ENCODE data around the gene POLR2E. TPM values are rescaled to one million over a fixed set of nuclear protein-coding genes. Genes with fewer than 3 reads are reported as not detected.
A peak's percentile ranks its signal among the peaks of the same experiment; 100 is the strongest.

The POLR2E gene
- total RNA-seq, 1 experiment from 2014 or later = 261 TPM

DNA sequence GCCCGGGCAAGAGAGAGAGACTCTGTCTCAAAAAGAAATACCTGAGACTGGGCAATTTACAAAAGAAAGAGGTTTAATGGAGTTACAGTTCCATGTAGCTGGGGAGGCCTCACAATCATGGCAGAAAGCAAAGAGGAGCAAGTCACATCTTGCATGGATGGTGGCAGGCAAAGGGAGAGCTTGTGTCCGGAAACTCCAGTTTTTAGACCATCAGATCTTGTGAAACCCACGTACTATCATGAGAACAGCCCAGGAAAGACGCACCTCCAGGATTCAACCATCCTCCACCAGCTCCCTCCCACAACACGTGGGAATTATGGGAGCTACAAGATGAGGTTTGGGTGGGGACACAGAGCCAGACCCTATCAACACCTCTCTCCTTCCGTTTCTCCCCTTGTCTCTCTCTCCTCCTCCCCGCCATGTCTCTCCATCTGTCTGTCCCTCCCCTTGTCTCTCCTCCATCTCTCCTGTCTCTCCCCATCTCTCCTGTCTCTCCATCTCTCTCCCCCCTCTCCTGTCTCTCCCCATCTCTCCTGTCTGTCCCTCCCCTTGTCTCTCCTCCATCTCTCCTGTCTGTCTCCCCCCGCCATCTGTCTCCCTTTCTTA, 10.0 kb downstream of the POLR2E start:
- TF ChIP-seq, protein P1, sequence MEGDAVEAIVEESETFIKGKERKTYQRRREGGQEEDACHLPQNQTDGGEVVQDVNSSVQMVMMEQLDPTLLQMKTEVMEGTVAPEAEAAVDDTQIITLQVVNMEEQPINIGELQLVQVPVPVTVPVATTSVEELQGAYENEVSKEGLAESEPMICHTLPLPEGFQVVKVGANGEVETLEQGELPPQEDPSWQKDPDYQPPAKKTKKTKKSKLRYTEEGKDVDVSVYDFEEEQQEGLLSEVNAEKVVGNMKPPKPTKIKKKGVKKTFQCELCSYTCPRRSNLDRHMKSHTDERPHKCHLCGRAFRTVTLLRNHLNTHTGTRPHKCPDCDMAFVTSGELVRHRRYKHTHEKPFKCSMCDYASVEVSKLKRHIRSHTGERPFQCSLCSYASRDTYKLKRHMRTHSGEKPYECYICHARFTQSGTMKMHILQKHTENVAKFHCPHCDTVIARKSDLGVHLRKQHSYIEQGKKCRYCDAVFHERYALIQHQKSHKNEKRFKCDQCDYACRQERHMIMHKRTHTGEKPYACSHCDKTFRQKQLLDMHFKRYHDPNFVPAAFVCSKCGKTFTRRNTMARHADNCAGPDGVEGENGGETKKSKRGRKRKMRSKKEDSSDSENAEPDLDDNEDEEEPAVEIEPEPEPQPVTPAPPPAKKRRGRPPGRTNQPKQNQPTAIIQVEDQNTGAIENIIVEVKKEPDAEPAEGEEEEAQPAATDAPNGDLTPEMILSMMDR (conservative IDR thresholded peaks at IDR 0.05) = no peak
- Histone ChIP-seq H2BK12ac (ENCODE audit: insufficient read length, low read depth, low read length) (no peak overlapping the region), H4K8ac (replicated peaks; ENCODE audit: insufficient read length, low read depth, low read length) (no peak overlapping the region), H3K56ac (ENCODE audit: insufficient read length, low read depth, low read length) (no peak overlapping the region), H3K27ac (ENCODE audit: insufficient read length, low read depth, low read length) (no peak overlapping the region), H3K79me2 (ENCODE audit: insufficient read depth, low read length) (no peaks in the 10 kb centered on the region), H3K4ac (ENCODE audit: low read depth, low read length) (no peak overlapping the region), H3K23ac (ENCODE audit: insufficient read length, low read depth, low read length) (no peak overlapping the region), H2BK120ac (ENCODE audit: low read depth, low read length, poor library complexity, severe bottlenecking) (no peak overlapping the region), H2AFZ (ENCODE audit: low read length) (no peak overlapping the region), H3T11ph (ENCODE audit: low read length) (no peak overlapping the region), H3K4me1 (ENCODE audit: insufficient read depth, low read length) (no peaks in the 10 kb centered on the region), H3K4me2 (ENCODE audit: insufficient read depth, insufficient read length, low read length) (no peak overlapping the region), H3K9me3 (ENCODE audit: control insufficient read depth, low read depth, low read length) (no peaks in the 10 kb centered on the region), H3K18ac (ENCODE audit: insufficient read length, low read depth, low read length) (no peak overlapping the region), H4K5ac (ENCODE audit: insufficient read length, low read depth, low read length) (no peak overlapping the region), H4K20me1 (ENCODE audit: control insufficient read depth, insufficient read depth, insufficient read length) (no peaks in the 10 kb centered on the region), H3K27me3 (ENCODE audit: insufficient read depth, low read length) (no peaks in the 10 kb centered on the region), H3K79me1 (ENCODE audit: insufficient read depth, low read depth, low read length, poor library complexity, severe bottlenecking) (no peaks in the 10 kb centered on the region), H4K91ac (ENCODE audit: insufficient read length, low read depth, low read length) (no peak overlapping the region), H2BK20ac (ENCODE audit: low read depth, low read length, poor library complexity, severe bottlenecking) (no peak overlapping the region), H3K23me2 (ENCODE audit: insufficient read length, low read depth, low read length, poor library complexity, severe bottlenecking) (no peaks in the 10 kb centered on the region), H2BK5ac (ENCODE audit: insufficient read length, low read length) (no peak overlapping the region), H2BK15ac (ENCODE audit: low read depth, low read length) (no peak overlapping the region), H3K14ac (ENCODE audit: insufficient read depth, low read length) (no peak overlapping the region), H2AK5ac (ENCODE audit: insufficient read length, low read length) (no peak overlapping the region), H3K9ac (ENCODE audit: extremely low read depth, insufficient read length, low read length) (no peak overlapping the region)
- peak overlapping the region in 2 of 3 experiments; percentile 80 to 91; a peak in 3 of 7 replicates for H3K27ac Mint-ChIP-seq
- WGBS (ENCODE audit: extremely low coverage, insufficient read length, low lambda C conversion rate) = no CpG with 5 or more reads among the region's 8 CpGs
- DNase-seq = no peak
- peaks cover 3 to 9% of the 10 kb centered on the region in 2 experiments; a peak in 2 of 4 replicates for H3K4me1 Mint-ChIP-seq
- no peaks in the 10 kb centered on the region for H3K9me3 Mint-ChIP-seq
- peaks cover 1% of the 10 kb centered on the region for H3K27me3 Mint-ChIP-seq (ENCODE audit: low read depth)
- peaks cover 14 to 39% (median 39%) of the 10 kb centered on the region in 3 experiments; a peak in 6 of 7 replicates for H3K36me3 Mint-ChIP-seq (ENCODE audit: insufficient read depth in 1 of 3, low read depth in 3 of 3)
- H3K4me3 Mint-ChIP-seq = no peak overlapping the region; a peak in 1 of 5 replicates
